Natural killer cell (primary cell): ENCODE results near the gene PNMA8A. TPM values are rescaled to one million over a fixed set of nuclear protein-coding genes. Genes with fewer than 3 reads are reported as not detected.

ENCODE experiments used
- ATAC-seq, 3 donors: fragments of 150-1000 bp in 2 of 3; fragments of 200-7000 bp in 1 of 3; cut with Tn5 transposase; 1 replicate in 1 of 3; 2 replicates in 2 of 3; pipeline ENCODE4 v1.10.0; 2021; ENCODE audit warnings: mild to moderate bottlenecking in 2 of 3, moderate library complexity in 2 of 3
- DNase-seq, 2 donors: peaks; one replicate each; pipeline versions ENCODE4 v3.0.0 to v3.0.0-alpha.2; 2013 to 2021; ENCODE audit warnings: mixed read lengths in 1 of 2
- H3K27ac ChIP-seq: one replicate; pipeline ENCODE4 v1.5.1; 2013; ENCODE audit warnings: mild to moderate bottlenecking, low read length
- H3K27me3 ChIP-seq: one replicate; pipeline ENCODE4 v1.6.1; 2013; ENCODE audit warnings: low read length; ENCODE audit not compliant: control insufficient read depth, insufficient read depth
- H3K36me3 ChIP-seq: one replicate; pipeline ENCODE4 v1.6.1; 2013; ENCODE audit warnings: low read length; ENCODE audit not compliant: control insufficient read depth, insufficient read depth
- H3K4me1 ChIP-seq: one replicate; pipeline ENCODE4 v1.6.1; 2013; ENCODE audit warnings: low read length; ENCODE audit not compliant: control insufficient read depth, insufficient read depth
- H3K4me3 ChIP-seq: one replicate; pipeline ENCODE4 v1.5.1; 2013; ENCODE audit warnings: low read length
- H3K9me3 ChIP-seq: one replicate; pipeline ENCODE4 v1.6.1; 2013; ENCODE audit warnings: low read length; ENCODE audit not compliant: control insufficient read depth, insufficient read depth
- H3K27ac Mint-ChIP-seq, 2 donors: one replicate each; pipeline ENCODE4 v1.8.0; 2022; ENCODE audit warnings: mild to moderate bottlenecking in 2 of 2, mixed read lengths in 2 of 2, moderate library complexity in 1 of 2
- H3K27me3 Mint-ChIP-seq, 2 donors: one replicate each; pipeline ENCODE4 v1.8.0; 2022; ENCODE audit warnings: low read depth in 2 of 2, mixed read lengths in 2 of 2
- H3K36me3 Mint-ChIP-seq: one replicate; pipeline ENCODE4 v1.8.0; 2022; ENCODE audit warnings: mixed read lengths
- H3K4me1 Mint-ChIP-seq, 2 donors: one replicate each; pipeline ENCODE4 v1.8.0; 2022; ENCODE audit warnings: mixed read lengths in 2 of 2
- H3K4me3 Mint-ChIP-seq: one replicate; pipeline ENCODE4 v1.8.0; 2022; ENCODE audit warnings: mild to moderate bottlenecking, moderate library complexity, mixed read lengths
- H3K9me3 Mint-ChIP-seq, 2 donors: one replicate each; pipeline ENCODE4 v1.8.0; 2022; ENCODE audit warnings: mixed read lengths in 2 of 2
- WGBS: methylation state at CpG from one replicate; pipeline ENCODE4 v1.1.7; 2013; ENCODE audit warnings: missing lambda C conversion rate; ENCODE audit not compliant: insufficient coverage; 5-methylcytosine and 5-hydroxymethylcytosine counted together
- intact Hi-C: fragments of 100-400 bp; cut with micrococcal nuclease; formaldehyde crosslinking; loops from one replicate; pipeline ENCODE4 v1.14.2; 2022
- total RNA-seq, 4 donors: library from RNA; stranded (reverse); fragments of 120-200 nt in 1 of 4; gene quantifications; one replicate each; pipeline versions ENCODE4 v1.2.3 to v1.2.4, GENCODE V29; 2013 to 2022
- TF ChIP-seq, protein P1 (sequence below): fragments of 200-600 bp; IDR thresholded peaks from one replicate; pipeline ENCODE4 v1.8.0; 2022; ENCODE audit warnings: antibody characterized with exemption

PNMA8A gene
- total RNA-seq, 3 donors from 2014 or later (not counting 1 experiment from before 2014, with no cell fraction given): not detected

GRCh38 chr19:46494146-46494940, 23.0 kb upstream of the PNMA8A start:
- DNase-seq: no peak
- no peak overlapping the region for H3K4me3 ChIP-seq
- TF ChIP-seq, protein P1, sequence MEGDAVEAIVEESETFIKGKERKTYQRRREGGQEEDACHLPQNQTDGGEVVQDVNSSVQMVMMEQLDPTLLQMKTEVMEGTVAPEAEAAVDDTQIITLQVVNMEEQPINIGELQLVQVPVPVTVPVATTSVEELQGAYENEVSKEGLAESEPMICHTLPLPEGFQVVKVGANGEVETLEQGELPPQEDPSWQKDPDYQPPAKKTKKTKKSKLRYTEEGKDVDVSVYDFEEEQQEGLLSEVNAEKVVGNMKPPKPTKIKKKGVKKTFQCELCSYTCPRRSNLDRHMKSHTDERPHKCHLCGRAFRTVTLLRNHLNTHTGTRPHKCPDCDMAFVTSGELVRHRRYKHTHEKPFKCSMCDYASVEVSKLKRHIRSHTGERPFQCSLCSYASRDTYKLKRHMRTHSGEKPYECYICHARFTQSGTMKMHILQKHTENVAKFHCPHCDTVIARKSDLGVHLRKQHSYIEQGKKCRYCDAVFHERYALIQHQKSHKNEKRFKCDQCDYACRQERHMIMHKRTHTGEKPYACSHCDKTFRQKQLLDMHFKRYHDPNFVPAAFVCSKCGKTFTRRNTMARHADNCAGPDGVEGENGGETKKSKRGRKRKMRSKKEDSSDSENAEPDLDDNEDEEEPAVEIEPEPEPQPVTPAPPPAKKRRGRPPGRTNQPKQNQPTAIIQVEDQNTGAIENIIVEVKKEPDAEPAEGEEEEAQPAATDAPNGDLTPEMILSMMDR: no peak
- peaks cover 9% of the 10 kb centered on the region for H3K4me1 ChIP-seq
- 10% methylated on average over 67 of the region's 67 CpGs for WGBS
- H3K36me3 Mint-ChIP-seq: no peaks in the 10 kb centered on the region
- H3K9me3 ChIP-seq: no peaks in the 10 kb centered on the region
- no peak overlapping the region for H3K4me3 Mint-ChIP-seq
- ATAC-seq: no peak
- peaks cover 0 to 11% of the 10 kb centered on the region in 2 donors for H3K4me1 Mint-ChIP-seq
- no peak overlapping the region for H3K27ac Mint-ChIP-seq
- H3K36me3 ChIP-seq: no peaks in the 10 kb centered on the region
- H3K27me3 ChIP-seq: peaks cover 45% of the 10 kb centered on the region
- intact Hi-C loops: no loop called here
- H3K27me3 Mint-ChIP-seq: peaks cover 41 to 49% of the 10 kb centered on the region in 2 donors
- H3K27ac ChIP-seq: no peak overlapping the region
- H3K9me3 Mint-ChIP-seq: no peaks in the 10 kb centered on the region

- Mint-ChIP-seq H3K27me3 (peaks cover 42 to 53% of the 10 kb centered on the region in 2 donors), H3K27ac (no peak overlapping the region)
- peak in 1 of 2 donors; percentile 57 for DNase-seq
These were observed 22.1 kb upstream of the PNMA8A start for GRCh38 chr19:46493236-46494145.

GRCh38 chr19:46492841-46493235, 21.5 kb upstream of the PNMA8A start:
- no peak overlapping the region for H3K27ac ChIP-seq
- peaks cover 13% of the 10 kb centered on the region for H3K4me1 ChIP-seq
- intact Hi-C loops: no loop called here
- H3K36me3 ChIP-seq: no peaks in the 10 kb centered on the region
- Mint-ChIP-seq H3K4me1 (peaks cover 0 to 20% of the 10 kb centered on the region in 2 donors), H3K36me3 (no peaks in the 10 kb centered on the region), H3K27me3 (peaks cover 47 to 54% of the 10 kb centered on the region in 2 donors), H3K27ac (no peak overlapping the region), H3K4me3 (no peak overlapping the region), H3K9me3 (no peaks in the 10 kb centered on the region)
- DNase-seq (no peak), ATAC-seq (no peak)
- WGBS: 4% methylated on average over 17 of the region's 17 CpGs
- H3K27me3 ChIP-seq: peaks cover 57% of the 10 kb centered on the region
- TF ChIP-seq, protein P1: no peak
- H3K9me3 ChIP-seq: no peaks in the 10 kb centered on the region
- no peak overlapping the region for H3K4me3 ChIP-seq

More at GRCh38 chr19:46493236-46494145, 22.1 kb upstream of the PNMA8A start:
- Histone ChIP-seq H3K27me3 (peaks cover 53% of the 10 kb centered on the region), H3K27ac (no peak overlapping the region), H3K9me3 (no peaks in the 10 kb centered on the region), H3K4me1 (peaks cover 11% of the 10 kb centered on the region), H3K4me3 (no peak overlapping the region), H3K36me3 (no peaks in the 10 kb centered on the region)
- TF ChIP-seq, protein P1: no peak
- Mint-ChIP-seq H3K9me3 (no peaks in the 10 kb centered on the region), H3K4me3 (no peak overlapping the region), H3K36me3 (no peaks in the 10 kb centered on the region), H3K4me1 (peaks cover 0 to 16% of the 10 kb centered on the region in 2 donors)
- intact Hi-C loops: no loop called here
- WGBS: under 1% methylated on average over 92 of the region's 92 CpGs
- ATAC-seq: no peak
